Endodermal cell (in vitro differentiated cells): ENCODE measurements around the gene HIRA. TPM values are rescaled to one million over a fixed set of nuclear protein-coding genes. Genes with fewer than 3 reads are reported as not detected.
"Not testable (repeated sequence)": the region's sequence is repeated elsewhere in the genome, so short reads cannot be mapped to it uniquely, and the experiment has no call there.

Experiments
- DNase-seq: peaks from one replicate; pipeline ENCODE4 v3.0.0-alpha.2; 2017
- H3K27ac ChIP-seq: 2 replicates; pipeline ENCODE4 v1.5.1; 2013; ENCODE audit warnings: mild to moderate bottlenecking, low read depth, low read length, moderate library complexity
- H3K27me3 ChIP-seq: 2 replicates; pipeline ENCODE4 v1.6.1; 2013; ENCODE audit warnings: mild to moderate bottlenecking, low read length, moderate library complexity; ENCODE audit not compliant: insufficient read depth, control insufficient read depth, poor library complexity, severe bottlenecking
- H3K36me3 ChIP-seq: 2 replicates; pipeline ENCODE4 v1.7.0; 2013; ENCODE audit warnings: mild to moderate bottlenecking, low read length, moderate library complexity; ENCODE audit not compliant: control insufficient read depth, insufficient read depth
- H3K4me1 ChIP-seq: one replicate; pipeline ENCODE4 v1.7.0; 2013; ENCODE audit warnings: low read length; ENCODE audit not compliant: control insufficient read depth, insufficient read depth
- H3K4me3 ChIP-seq: 2 replicates; pipeline ENCODE4 v1.5.1; 2013; ENCODE audit warnings: mild to moderate bottlenecking, low read length, moderate library complexity
- H3K9ac ChIP-seq: 2 replicates; pipeline ENCODE4 v1.6.1; 2013; ENCODE audit warnings: mild to moderate bottlenecking, low read length, moderate library complexity; ENCODE audit not compliant: poor library complexity, severe bottlenecking; ENCODE audit errors: extremely low read depth
- H3K9me3 ChIP-seq: 2 replicates; pipeline ENCODE4 v1.6.1; 2013; ENCODE audit warnings: mild to moderate bottlenecking, low read length, moderate library complexity; ENCODE audit not compliant: control insufficient read depth
- H3K27ac Mint-ChIP-seq: 2 replicates; pipeline ENCODE4 v1.8.0; 2020; ENCODE audit warnings: mixed read lengths
- H3K27me3 Mint-ChIP-seq: 2 replicates; pipeline ENCODE4 v1.8.0; 2021; ENCODE audit warnings: mild to moderate bottlenecking, mixed read lengths; ENCODE audit not compliant: insufficient read depth
- H3K36me3 Mint-ChIP-seq: 2 replicates; pipeline ENCODE4 v1.8.0; 2020; ENCODE audit warnings: low read depth, mixed read lengths
- H3K4me1 Mint-ChIP-seq: 2 replicates; pipeline ENCODE4 v1.8.0; 2020; ENCODE audit warnings: mixed read lengths
- H3K4me3 Mint-ChIP-seq: 2 replicates; pipeline ENCODE4 v1.8.0; 2020; ENCODE audit warnings: mild to moderate bottlenecking, moderate library complexity, mixed read lengths
- H3K9me3 Mint-ChIP-seq: 2 replicates; pipeline ENCODE4 v1.8.0; 2020; ENCODE audit warnings: mild to moderate bottlenecking, mixed read lengths
- WGBS, 2 experiments: methylation state at CpG; one replicate each; pipeline versions ENCODE4 v1.1.5 to v1.1.7; 2013; ENCODE audit warnings: missing lambda C conversion rate in 2 of 2, mixed read lengths in 1 of 2; ENCODE audit not compliant: insufficient coverage in 1 of 2, insufficient read length in 1 of 2; 5-methylcytosine and 5-hydroxymethylcytosine counted together
- total RNA-seq, 2 donors: library from RNA; stranded (reverse); fragmentation: NEBNext Ultra II Directional in 1 of 2; extraction: Animal tissue kit (Norgen Biotek cat#: 25700) in 1 of 2; gene quantifications; 2 replicates in 1 of 2; 3 replicates in 1 of 2; pipeline ENCODE4 v1.2.1, GENCODE V29; 2021
- TF ChIP-seq, protein P1 (sequence below): fragments of 200-600 bp; sonication (generic); conservative IDR thresholded peaks from 2 replicates; pipeline ENCODE4 v1.5.0; 2021; ENCODE audit warnings: antibody characterized with exemption, mild to moderate bottlenecking

HIRA gene
- total RNA-seq, 2 donors from 2014 or later = 44.8 to 46.6 TPM

DNA sequence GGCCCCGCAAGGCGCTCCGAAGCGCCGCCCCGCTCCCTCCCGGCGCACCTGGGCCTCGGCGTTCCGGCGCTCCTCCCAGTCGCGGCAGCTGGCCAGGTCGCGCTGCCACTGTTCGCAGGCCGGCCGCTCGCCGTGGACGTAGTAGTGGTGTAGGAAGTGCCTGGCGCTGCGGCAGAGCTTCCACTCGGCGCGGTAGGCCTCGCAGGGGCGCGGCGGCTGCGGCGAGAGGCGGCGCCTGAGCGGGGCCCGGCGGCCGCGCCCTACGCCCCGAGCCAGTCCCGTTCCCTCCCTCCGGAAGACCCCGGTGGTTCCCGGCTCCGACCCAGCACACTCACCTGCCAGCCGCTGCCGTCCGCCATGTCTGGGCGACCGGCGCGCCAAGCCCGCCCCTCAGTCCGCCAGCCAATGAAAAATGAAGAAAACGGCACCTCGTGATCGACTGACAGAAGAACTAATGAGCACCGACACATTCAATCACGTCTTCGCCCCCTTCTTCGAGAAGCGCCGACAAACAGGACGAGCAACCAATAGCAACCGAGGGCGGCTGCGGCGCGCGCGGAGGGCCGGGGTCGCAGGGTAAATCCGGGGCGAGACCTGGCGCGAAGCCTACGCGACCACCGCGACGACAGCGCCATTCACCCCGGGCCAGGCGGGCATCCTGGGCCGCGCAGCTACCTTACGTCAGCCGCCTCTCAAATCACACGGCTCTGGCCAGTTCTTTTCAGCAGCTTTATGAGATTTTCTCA is 16.0 kb upstream of the HIRA start, which contains the start of gene C22orf39:
Gene C22orf39, minus strand, starts transcription at position 382 of the 746 bp plus-strand sequence. Its CDS starts 23 bp downstream, at position 359.
- Histone ChIP-seq H3K4me1 (peaks cover 7% of the 10 kb centered on the region), H3K36me3 (peaks cover 65% of the 10 kb centered on the region), H3K9me3 (no peaks in the 10 kb centered on the region), H3K9ac (peak within 1 kb of the TSS; percentile 90), H3K27me3 (no peaks in the 10 kb centered on the region), H3K4me3 (peak within 1 kb of the TSS; percentile 94), H3K27ac (peak within 1 kb of the TSS; percentile 87)
- Mint-ChIP-seq H3K9me3 (no peaks in the 10 kb centered on the region), H3K27ac (peak within 1 kb of the TSS; percentile 96), H3K36me3 (peaks cover 53% of the 10 kb centered on the region), H3K4me1 (peaks cover 24% of the 10 kb centered on the region), H3K27me3 (no peaks in the 10 kb centered on the region), H3K4me3 (peak within 1 kb of the TSS; percentile 82)
- TF ChIP-seq, protein P1, sequence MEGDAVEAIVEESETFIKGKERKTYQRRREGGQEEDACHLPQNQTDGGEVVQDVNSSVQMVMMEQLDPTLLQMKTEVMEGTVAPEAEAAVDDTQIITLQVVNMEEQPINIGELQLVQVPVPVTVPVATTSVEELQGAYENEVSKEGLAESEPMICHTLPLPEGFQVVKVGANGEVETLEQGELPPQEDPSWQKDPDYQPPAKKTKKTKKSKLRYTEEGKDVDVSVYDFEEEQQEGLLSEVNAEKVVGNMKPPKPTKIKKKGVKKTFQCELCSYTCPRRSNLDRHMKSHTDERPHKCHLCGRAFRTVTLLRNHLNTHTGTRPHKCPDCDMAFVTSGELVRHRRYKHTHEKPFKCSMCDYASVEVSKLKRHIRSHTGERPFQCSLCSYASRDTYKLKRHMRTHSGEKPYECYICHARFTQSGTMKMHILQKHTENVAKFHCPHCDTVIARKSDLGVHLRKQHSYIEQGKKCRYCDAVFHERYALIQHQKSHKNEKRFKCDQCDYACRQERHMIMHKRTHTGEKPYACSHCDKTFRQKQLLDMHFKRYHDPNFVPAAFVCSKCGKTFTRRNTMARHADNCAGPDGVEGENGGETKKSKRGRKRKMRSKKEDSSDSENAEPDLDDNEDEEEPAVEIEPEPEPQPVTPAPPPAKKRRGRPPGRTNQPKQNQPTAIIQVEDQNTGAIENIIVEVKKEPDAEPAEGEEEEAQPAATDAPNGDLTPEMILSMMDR = no peak
- DNase-seq = peak; percentile 96
- WGBS, 2 experiments = 0% methylated on average over 42 to 92 of the region's 92 CpGs

DNA sequence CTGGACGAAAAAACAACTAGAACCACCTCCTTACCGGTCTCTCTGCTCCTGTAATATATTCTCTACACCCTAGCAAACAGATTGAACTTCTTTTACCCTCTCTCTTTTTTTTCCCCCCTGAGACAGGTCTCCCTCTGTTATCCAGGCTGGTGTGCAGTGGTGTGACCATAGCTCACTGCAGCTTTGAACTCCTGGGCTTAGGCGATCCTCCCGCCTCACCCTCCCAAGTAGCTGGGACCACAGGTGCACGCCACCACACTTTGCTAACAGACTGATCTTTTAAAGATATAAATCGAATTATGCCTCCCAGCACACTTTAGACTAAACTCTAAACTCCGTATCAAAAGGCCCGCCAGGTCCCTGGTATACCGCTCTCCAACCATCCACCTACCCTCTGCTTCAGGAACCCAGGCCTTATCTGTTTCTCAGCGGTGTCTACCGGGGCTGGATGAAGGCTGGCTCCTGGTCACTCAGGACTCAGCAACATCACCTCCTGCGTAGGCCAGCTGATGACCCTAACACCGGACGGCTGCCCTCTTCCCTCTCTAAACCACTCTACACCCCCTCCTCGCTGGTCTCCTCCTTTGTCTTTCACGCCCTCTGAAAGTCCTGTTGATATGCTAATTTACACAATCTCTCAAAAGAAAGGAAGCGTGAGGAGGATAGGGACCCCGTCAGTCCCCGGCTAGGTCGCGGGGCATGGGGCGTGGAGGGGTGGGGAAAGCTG is 15.2 kb upstream of the HIRA start:
- peak overlapping the region; percentile 96 for H3K27ac Mint-ChIP-seq
- no peaks in the 10 kb centered on the region for H3K9me3 ChIP-seq
- peak overlapping the region; percentile 94 for H3K4me3 ChIP-seq
- peak overlapping the region; percentile 82 for H3K4me3 Mint-ChIP-seq
- H3K27ac ChIP-seq = peak overlapping the region; percentile 87
- H3K9me3 Mint-ChIP-seq = no peaks in the 10 kb centered on the region
- H3K9ac ChIP-seq = peak overlapping the region; percentile 90
- peaks cover 58% of the 10 kb centered on the region for H3K36me3 ChIP-seq
- no peak for DNase-seq
- H3K4me1 ChIP-seq = peaks cover 7% of the 10 kb centered on the region
- 27 to 52% methylated on average over 9 to 22 of the region's 22 CpGs for WGBS, 2 experiments
- TF ChIP-seq, protein P1 = no peak
- no peaks in the 10 kb centered on the region for H3K27me3 ChIP-seq
- H3K27me3 Mint-ChIP-seq = no peaks in the 10 kb centered on the region
- H3K36me3 Mint-ChIP-seq = peaks cover 51% of the 10 kb centered on the region
- peaks cover 24% of the 10 kb centered on the region for H3K4me1 Mint-ChIP-seq

DNA sequence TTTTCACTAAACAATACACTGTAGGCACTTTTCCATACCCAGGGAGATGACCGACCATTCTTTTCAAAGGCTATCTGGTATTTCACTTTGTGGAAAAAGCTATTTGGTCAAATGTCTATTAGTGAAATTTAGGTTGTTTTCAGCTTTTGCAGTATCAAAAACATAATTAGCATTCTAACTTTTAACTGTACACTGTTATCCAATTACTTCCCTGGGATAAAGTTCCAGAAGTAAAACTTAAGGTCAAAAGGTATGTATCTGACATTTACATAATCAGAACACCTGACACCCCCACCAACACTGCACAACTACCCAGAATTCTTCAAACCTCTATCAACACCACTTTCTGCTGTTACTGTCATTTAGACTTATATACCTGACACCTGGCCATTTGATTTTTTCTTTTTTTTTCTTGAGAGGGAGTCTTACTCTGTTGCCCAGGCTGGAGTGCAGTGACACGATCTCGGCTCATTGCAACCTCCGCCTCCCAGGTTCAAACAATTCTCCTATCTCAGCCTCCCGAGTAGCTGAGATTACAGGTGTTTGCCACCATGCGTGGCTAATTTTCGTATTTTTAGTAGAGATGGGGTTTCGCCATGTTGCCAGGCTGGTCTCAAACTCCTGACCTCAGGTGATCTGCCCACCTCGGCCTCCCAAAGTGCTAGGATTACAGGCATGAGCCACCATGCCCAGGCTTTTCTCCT is 13.9 kb upstream of the HIRA start:
- not testable (repeated sequence) for H3K4me3 Mint-ChIP-seq, H3K9me3 ChIP-seq, H3K9me3 Mint-ChIP-seq, H3K27me3 Mint-ChIP-seq, H3K27ac ChIP-seq, H3K27me3 ChIP-seq, DNase-seq, H3K9ac ChIP-seq, H3K4me1 ChIP-seq, H3K27ac Mint-ChIP-seq
- 95 to 99% methylated on average over 6 to 9 of the region's 9 CpGs for WGBS, 2 experiments
- peak overlapping the region; percentile 94 for H3K4me3 ChIP-seq
- Mint-ChIP-seq H3K36me3 (peaks cover 46% of the 10 kb centered on the region), H3K4me1 (peaks cover 24% of the 10 kb centered on the region)
- peaks cover 52% of the 10 kb centered on the region for H3K36me3 ChIP-seq
